ENCODE data around the gene EMID1.
"Not testable (repeated sequence)": the region's sequence is repeated elsewhere in the genome, so short reads cannot be mapped to it uniquely, and the experiment has no call there.

The EMID1 gene

GRCh38 chr22:29212743-29213142, 7.0 kb downstream of the EMID1 start:
- DNase-seq, result no peak

GRCh38 chr22:29213493-29213892, 7.8 kb downstream of the EMID1 start:
- no peak for DNase-seq

GRCh38 chr22:29214232-29214631, 8.5 kb downstream of the EMID1 start:
- DNase-seq, result no peak

GRCh38 chr22:29215012-29215860, 9.5 kb downstream of the EMID1 start:
- no peak for DNase-seq

DNA sequence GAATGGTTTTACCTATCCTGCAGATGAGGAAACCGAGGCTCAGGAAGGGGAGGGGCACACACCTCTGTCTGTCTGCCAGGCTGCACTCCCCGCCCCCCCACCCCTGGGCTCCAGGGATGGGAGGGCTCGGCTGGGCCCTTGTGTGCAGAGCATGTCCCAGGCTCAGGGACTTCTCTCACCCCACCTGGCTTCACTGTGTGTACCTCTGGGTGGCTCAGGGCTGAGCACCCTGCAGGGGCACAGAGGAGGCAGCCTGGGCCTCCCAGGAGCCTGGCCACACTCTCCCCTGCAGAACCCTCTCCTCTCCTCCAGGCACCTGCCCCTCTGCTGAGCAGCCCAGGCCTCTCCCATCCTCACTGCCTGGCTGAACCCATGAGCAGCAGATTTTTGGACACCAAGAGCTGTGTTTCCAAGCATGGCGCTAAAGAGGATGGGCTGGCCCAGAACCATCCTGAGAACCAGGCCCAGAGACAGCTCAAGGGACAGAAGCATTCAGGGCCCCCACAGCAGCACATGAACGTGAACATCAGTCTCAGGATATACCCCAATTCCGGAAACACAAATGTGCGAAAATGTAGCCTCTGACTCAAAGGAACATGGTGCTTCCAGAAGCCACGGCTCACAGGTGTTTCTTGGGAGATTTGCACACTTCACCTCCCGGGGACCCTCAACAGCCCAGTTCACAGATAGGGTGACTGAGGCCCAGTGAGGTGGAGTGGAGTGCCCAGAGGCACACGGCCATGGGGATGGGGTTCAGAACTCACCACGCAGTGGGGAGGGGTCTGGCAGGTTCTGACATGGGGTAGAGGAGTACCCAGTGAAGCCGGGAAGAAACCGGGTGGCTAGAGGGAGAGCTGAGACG, 10.5 kb downstream of the EMID1 start:
- no peak for DNase-seq

- no peak for DNase-seq
Measured at GRCh38 chr22:29216873-29217666, 11.4 kb downstream of the EMID1 start.

DNA sequence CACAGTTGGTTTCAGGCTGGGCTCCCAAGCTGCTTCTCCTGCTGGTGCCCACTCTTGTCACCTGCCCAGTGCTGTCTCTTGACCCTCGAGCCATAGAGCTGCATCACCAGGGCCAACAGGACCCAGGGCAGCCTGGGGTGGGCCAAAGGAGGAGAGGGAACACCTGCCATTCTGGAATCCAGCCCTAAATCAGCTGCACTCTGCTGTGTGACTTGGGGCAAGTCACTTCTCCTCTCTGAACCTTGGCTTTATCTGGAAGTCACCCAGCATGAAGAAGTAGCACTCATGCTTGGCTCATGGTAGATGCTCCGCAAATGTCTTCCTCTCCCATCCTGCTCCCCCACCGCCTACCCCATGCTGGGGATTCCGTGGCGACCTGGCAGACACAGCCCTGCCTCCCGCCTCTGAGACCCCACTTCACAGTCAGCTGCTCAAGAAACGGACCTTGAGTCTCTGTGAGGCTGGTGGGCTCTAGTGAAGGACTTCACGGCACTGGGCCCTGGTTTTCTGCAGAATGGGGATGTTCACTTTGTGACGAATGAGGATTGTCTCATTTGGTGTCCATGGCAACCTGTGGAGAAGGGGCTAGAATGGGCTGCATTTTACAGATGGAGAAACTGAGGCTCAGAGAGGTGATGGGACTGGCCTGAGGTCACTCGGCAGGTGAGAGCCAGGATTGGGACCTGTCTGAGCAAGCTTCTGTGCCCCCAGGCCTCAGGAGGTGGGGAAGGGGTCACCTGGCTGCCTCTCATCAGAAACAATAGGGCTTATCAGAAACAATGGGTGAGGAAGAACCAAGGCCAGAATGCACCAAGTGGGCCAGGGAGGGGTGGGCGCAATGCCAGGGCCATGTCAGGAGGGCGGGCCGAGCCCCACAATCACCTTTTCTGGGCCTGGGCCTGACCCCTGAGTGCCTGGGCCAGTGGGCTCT, 12.4 kb downstream of the EMID1 start:
- no peak for DNase-seq

DNA sequence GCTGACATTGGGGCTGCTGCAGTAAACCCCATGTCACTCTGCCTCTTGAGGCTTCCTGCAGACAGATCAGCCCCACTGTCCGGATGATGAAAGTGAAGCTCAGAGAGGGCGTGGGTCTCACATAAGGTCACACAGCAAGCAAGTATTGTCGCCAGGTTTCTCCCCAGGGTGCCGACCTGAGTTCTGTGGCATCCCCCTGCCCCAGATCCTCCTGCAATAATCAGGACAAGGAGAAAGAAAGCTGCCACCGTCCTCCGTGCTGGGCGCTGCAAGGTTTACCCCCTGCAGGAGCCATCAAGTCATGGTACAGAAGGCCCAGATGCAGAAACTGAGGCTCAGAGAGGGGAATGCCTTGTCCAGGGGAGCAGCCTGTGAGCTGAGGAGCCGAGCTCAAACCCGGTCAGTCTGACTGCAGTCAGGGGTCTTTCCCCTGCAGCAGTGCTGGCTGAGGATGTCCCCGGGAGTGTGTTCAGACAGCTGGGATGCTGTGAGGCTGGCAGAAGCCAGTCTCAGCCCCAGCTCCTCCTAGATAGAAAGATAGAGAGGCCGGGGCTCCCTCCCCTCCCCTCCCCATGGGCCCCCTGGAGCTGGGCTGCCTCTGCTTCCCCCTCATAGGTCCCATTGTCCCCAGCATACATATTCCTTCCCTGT, 13.2 kb downstream of the EMID1 start:
- no peak for DNase-seq

DNA sequence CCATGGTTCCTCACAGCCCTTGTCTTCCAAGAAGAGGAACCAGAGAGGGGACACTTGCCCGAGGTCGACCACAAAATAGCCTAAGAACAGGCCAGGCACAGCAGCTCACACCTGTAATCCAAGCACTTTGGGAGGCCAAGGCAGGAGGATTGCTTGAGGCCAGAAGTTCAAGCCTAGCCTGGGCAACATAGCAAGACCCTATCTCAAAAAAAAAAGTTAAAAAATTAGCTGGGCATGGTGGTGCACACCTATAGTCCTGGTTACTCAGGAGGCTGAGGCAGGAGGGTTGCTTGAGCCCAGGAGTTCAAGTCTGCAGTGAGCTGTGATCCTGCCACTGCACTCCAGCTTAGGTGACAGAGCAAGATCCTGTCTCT, 13.7 kb downstream of the EMID1 start:
- not testable (repeated sequence) for DNase-seq

DNA sequence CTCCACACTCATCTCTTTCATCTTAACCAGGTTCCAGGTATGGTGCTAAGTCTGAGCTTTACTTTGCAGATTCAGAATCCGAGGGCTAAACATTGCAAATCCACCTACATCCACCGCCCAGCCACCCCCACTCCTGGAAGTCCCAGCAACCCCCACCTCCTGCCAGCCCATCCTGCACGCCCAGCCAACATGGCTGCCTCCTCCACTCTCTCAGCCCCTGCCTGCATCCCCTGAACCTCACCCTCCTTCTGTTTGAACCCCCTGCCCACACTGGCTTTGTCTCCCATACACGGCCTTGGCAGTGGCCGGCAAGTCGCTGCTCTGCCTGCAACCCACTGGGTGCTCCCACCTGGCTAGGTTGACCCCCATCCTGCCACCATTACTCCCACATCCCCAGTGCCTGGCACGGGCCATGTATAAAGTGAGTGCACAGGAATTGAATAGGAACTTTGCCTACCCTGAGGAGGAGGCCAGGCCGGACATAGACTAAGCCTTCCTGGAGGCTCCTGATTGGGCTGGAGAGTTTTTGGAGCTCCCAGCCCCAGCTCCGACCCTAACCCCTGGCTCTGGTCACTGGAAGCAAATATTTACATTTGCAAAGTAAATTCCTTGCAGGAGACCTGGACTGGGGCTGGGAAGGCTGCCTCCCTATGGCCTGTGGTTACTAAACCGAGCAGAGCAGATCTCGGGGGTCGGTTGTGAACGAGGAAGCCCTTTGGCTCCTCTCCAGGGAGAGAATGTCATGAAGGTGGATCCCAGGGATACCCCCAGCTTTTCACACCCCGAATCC, 14.4 kb downstream of the EMID1 start:
- DNase-seq, result no peak

DNA sequence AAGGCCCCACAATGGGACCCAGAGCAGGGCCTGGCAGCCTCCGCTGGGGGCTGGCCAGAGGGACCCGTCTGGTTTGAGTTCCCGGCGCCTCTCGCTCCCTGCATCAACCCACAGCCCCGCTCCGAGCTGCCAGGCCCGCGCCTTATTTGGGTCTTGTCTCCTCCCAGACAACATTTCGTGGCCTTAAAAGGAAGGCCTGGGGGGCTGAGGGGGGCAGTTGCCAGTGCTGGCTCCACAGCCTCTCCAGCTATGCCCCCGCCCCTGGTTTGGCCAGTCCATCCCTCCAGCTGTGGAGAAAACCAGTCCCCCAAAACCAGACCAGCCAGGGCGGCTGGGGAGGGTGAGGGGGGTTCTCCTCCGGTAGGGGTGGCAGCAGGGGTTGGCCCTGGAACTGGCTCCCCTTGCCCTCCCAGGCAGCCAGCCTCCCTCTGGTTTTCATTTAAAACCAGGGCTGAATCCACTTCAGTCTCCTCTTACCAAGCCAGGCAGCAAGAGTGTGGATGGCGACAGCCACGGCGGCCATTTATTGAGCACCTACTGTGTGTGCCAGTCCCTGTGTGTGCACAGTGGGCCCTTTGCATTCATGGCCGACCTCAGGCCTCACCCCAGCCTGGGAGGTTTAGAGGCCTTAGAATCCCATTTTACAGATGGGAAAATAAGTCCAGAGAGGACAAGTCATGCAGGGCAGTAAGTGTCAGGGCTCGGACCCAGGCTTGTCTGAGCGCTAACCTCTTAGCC, 18.6 kb downstream of the EMID1 start:
- DNase-seq, result no peak

DNA sequence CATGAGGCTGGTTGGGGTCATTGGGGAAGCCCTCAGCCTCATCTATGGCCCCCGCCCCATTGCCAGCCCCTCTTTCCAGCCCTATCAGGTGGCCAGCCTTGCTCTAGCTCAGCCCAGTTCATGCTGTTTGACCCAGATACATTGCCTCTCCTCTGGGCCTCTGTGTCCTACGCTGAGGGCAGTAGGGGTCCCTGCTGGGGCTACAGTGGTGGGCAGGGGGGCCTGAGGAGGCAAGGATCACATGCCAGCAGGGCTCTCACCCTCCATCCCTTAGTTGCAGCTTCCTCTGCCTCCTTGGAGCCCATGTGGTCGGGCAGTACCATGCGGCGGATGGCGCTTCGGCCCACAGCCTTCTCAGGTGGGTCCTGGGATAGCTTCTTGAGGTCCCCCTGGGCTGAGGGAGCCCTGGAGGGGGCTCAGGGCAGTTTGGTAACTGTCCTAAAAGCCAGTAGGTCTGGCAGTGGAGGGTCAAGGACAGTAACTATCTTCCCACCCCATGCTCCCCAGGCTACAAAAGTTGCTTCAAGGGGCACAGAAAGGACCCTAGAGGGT, 19.2 kb downstream of the EMID1 start:
- no peak for DNase-seq

DNA sequence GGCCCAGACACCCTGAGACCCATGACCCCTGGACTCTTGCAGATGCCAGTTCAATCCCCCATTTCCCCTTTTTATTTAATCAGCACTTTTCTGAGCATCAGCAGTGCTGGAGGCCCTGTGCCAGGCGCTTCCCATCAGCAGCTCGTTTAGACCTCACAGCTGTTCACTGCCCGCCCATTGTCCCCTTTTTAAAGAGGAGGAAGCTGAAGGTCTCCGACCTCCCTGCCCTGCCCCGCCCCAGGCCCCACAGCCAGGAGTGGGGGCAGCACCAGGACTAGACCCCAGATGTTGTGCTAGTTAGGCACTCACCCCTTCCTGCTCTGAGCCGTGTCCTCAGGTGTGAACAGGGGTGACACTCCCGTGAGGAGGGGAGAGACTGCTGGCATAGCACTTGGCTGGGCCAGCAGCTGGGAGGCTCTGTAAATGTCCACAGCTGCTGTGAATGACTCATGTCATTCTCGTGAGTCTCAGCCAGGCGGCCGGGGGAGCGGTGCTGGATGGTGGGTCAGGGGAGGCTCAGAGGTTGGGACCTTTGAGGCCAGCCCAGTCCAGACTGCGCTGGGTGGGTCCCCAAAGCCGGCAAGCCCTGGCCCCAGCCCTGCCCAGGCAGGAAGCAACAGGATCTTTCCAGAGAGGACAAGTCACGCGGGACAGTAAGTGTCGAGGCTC, 19.9 kb downstream of the EMID1 start:
- no peak for DNase-seq

- no peak for DNase-seq
Measured at GRCh38 chr22:29226351-29226981, 20.8 kb downstream of the EMID1 start.

DNA sequence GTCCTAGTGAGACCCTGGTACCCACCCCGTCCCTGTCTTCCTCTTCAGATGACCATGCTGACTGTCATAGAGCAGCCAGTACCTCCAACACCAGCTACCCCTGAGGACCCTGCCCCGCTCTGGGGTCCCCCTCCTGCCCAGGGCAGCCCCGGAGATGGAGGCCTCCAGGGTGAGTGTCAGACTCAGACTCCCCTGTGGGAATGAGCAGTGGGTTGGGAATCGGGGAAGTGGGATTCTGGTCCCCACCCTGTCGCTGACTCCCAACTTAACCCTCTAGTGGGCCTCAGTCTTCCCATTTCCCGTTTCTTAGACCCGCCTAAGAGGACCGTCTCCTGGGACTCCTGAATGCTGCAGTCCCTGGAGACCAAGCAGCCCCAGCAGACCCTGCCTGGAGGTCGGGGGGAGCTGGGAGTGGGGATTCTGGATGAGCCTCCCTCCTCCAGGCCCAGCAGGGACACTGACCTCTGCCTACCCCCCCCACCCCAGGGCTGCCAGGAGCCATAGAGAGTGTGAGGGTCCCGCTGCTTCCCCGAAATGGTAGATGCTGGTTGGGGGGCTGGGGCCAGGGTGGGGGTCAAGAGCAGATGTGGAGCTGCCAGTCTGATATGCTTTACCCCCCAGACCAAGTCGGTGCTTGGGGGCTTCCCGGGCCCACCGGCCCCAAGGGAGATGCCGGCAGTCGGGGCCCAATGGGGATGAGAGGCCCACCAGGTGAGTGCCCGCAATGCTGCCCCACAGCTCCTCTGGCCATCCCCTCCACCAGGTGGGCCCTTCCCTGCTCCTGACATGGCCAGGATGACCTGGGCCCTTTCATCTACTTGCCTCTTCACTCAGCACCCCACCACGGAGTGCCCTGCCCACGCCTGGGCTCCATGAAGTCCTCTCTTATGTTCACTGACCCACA, 25.5 kb downstream of the EMID1 start:
- no peak for DNase-seq

- DNase-seq, result no peak
Measured at GRCh38 chr22:29231971-29232959, 26.6 kb downstream of the EMID1 start.

All from NCI-H1048 (cell line).